Measurements from ENCODE around the gene LIG4.

LIG4 gene

GRCh38 chr13:108214441-108215271 is 680 bp downstream of the LIG4 start:
- peaks cover 3% of the 10 kb centered on the region for H3K27me3 Mint-ChIP-seq
- H3K27ac Mint-ChIP-seq = peak overlapping the region; percentile 81
- DNase-seq = peak; percentile 7
- peaks cover 17% of the 10 kb centered on the region for H3K9me3 Mint-ChIP-seq
- H3K4me1 Mint-ChIP-seq = peaks cover 49% of the 10 kb centered on the region
- H3K4me3 Mint-ChIP-seq = peak overlapping the region; percentile 87
- peaks cover 28% of the 10 kb centered on the region for H3K36me3 Mint-ChIP-seq (ENCODE audit: low read depth)
- ATAC-seq = no peak

- peak overlapping the region; percentile 71 for H3K4me3 Mint-ChIP-seq
- peaks cover 3% of the 10 kb centered on the region for H3K27me3 Mint-ChIP-seq
- peaks cover 22% of the 10 kb centered on the region for H3K9me3 Mint-ChIP-seq
- no peak for DNase-seq
- peak overlapping the region; percentile 52 for H3K27ac Mint-ChIP-seq
- peaks cover 34% of the 10 kb centered on the region for H3K36me3 Mint-ChIP-seq (ENCODE audit: low read depth)
- peaks cover 42% of the 10 kb centered on the region for H3K4me1 Mint-ChIP-seq
- no peak for ATAC-seq
Observed at GRCh38 chr13:108213946-108214345, 1.4 kb downstream of the LIG4 start.

- Mint-ChIP-seq H3K4me3 (peak overlapping the region; percentile 46), H3K9me3 (peaks cover 27% of the 10 kb centered on the region), H3K27ac (no peak overlapping the region), H3K27me3 (no peaks in the 10 kb centered on the region), H3K36me3 (ENCODE audit: low read depth) (peaks cover 35% of the 10 kb centered on the region), H3K4me1 (peaks cover 36% of the 10 kb centered on the region)
- DNase-seq = no peak
- no peak for ATAC-seq
Observed at GRCh38 chr13:108212886-108213285, 2.5 kb downstream of the LIG4 start.

GRCh38 chr13:108210551-108210950 is 4.8 kb downstream of the LIG4 start:
- no peak for ATAC-seq
- H3K27ac Mint-ChIP-seq = no peak overlapping the region
- peaks cover 27% of the 10 kb centered on the region for H3K9me3 Mint-ChIP-seq
- no peaks in the 10 kb centered on the region for H3K27me3 Mint-ChIP-seq
- no peak for DNase-seq
- no peak overlapping the region for H3K4me3 Mint-ChIP-seq
- peaks cover 35% of the 10 kb centered on the region for H3K36me3 Mint-ChIP-seq (ENCODE audit: low read depth)
- peaks cover 16% of the 10 kb centered on the region for H3K4me1 Mint-ChIP-seq

- Mint-ChIP-seq H3K36me3 (ENCODE audit: low read depth) (no peaks in the 10 kb centered on the region), H3K4me1 (peaks cover 10% of the 10 kb centered on the region), H3K9me3 (peaks cover 8% of the 10 kb centered on the region), H3K4me3 (no peak overlapping the region), H3K27ac (no peak overlapping the region), H3K27me3 (peaks cover 16% of the 10 kb centered on the region)
- DNase-seq (no peak), ATAC-seq (peak; percentile 71)
Observed at GRCh38 chr13:108200781-108201398, 14.4 kb downstream of the LIG4 start.

- no peak overlapping the region for H3K4me3 Mint-ChIP-seq
- peaks cover 3% of the 10 kb centered on the region for H3K4me1 Mint-ChIP-seq
- DNase-seq (no peak), ATAC-seq (no peak)
- peaks cover 15% of the 10 kb centered on the region for H3K27me3 Mint-ChIP-seq
- no peaks in the 10 kb centered on the region for H3K36me3 Mint-ChIP-seq (ENCODE audit: low read depth)
- no peak overlapping the region for H3K27ac Mint-ChIP-seq
- H3K9me3 Mint-ChIP-seq = peaks cover 14% of the 10 kb centered on the region
Observed at GRCh38 chr13:108195861-108196260, 19.5 kb downstream of the LIG4 start.

GRCh38 chr13:108195146-108195545 is 20.2 kb downstream of the LIG4 start:
- DNase-seq (no peak), ATAC-seq (no peak)
- Mint-ChIP-seq H3K27me3 (peaks cover 20% of the 10 kb centered on the region), H3K36me3 (ENCODE audit: low read depth) (no peaks in the 10 kb centered on the region), H3K27ac (no peak overlapping the region), H3K4me1 (no peaks in the 10 kb centered on the region), H3K4me3 (no peak overlapping the region), H3K9me3 (peaks cover 18% of the 10 kb centered on the region)

- no peaks in the 10 kb centered on the region for H3K36me3 Mint-ChIP-seq (ENCODE audit: low read depth)
- H3K4me1 Mint-ChIP-seq = no peaks in the 10 kb centered on the region
- ATAC-seq = no peak
- peaks cover 22% of the 10 kb centered on the region for H3K9me3 Mint-ChIP-seq
- no peak overlapping the region for H3K4me3 Mint-ChIP-seq
- no peak overlapping the region for H3K27ac Mint-ChIP-seq
- H3K27me3 Mint-ChIP-seq = peaks cover 16% of the 10 kb centered on the region
- no peak for DNase-seq
Observed at GRCh38 chr13:108194435-108194936, 20.9 kb downstream of the LIG4 start.

GRCh38 chr13:108193806-108194205 is 21.5 kb downstream of the LIG4 start:
- DNase-seq (no peak), ATAC-seq (no peak)
- no peaks in the 10 kb centered on the region for H3K4me1 Mint-ChIP-seq
- no peak overlapping the region for H3K4me3 Mint-ChIP-seq
- H3K9me3 Mint-ChIP-seq = peaks cover 26% of the 10 kb centered on the region
- H3K36me3 Mint-ChIP-seq (ENCODE audit: low read depth) = no peaks in the 10 kb centered on the region
- H3K27me3 Mint-ChIP-seq = peaks cover 14% of the 10 kb centered on the region
- H3K27ac Mint-ChIP-seq = no peak overlapping the region

- H3K4me3 Mint-ChIP-seq = no peak overlapping the region
- DNase-seq = no peak
- peaks cover 9% of the 10 kb centered on the region for H3K27me3 Mint-ChIP-seq
- no peak overlapping the region for H3K27ac Mint-ChIP-seq
- peaks cover 17% of the 10 kb centered on the region for H3K9me3 Mint-ChIP-seq
- no peak for ATAC-seq
- no peaks in the 10 kb centered on the region for H3K36me3 Mint-ChIP-seq (ENCODE audit: low read depth)
- H3K4me1 Mint-ChIP-seq = no peaks in the 10 kb centered on the region
Observed at GRCh38 chr13:108190897-108191296, 24.4 kb downstream of the LIG4 start.

GRCh38 chr13:108188260-108188659 is 27.1 kb downstream of the LIG4 start:
- DNase-seq (no peak), ATAC-seq (no peak)
- Mint-ChIP-seq H3K27ac (no peak overlapping the region), H3K4me3 (no peak overlapping the region), H3K4me1 (peaks cover 4% of the 10 kb centered on the region), H3K36me3 (ENCODE audit: low read depth) (no peaks in the 10 kb centered on the region), H3K27me3 (peaks cover 9% of the 10 kb centered on the region), H3K9me3 (peaks cover 13% of the 10 kb centered on the region)

- Mint-ChIP-seq H3K36me3 (ENCODE audit: low read depth) (no peaks in the 10 kb centered on the region), H3K27me3 (peaks cover 4% of the 10 kb centered on the region), H3K9me3 (peaks cover 7% of the 10 kb centered on the region), H3K4me3 (no peak overlapping the region), H3K27ac (peak overlapping the region; percentile 46), H3K4me1 (peaks cover 4% of the 10 kb centered on the region)
- ATAC-seq (no peak), DNase-seq (no peak)
Observed at GRCh38 chr13:108185223-108185622, 30.1 kb downstream of the LIG4 start.

GRCh38 chr13:108182652-108183051 is 32.7 kb downstream of the LIG4 start:
- Mint-ChIP-seq H3K9me3 (no peaks in the 10 kb centered on the region), H3K36me3 (ENCODE audit: low read depth) (no peaks in the 10 kb centered on the region), H3K27me3 (peaks cover 2% of the 10 kb centered on the region), H3K4me1 (peaks cover 4% of the 10 kb centered on the region), H3K4me3 (no peak overlapping the region), H3K27ac (no peak overlapping the region)
- DNase-seq (no peak), ATAC-seq (no peak)

- Mint-ChIP-seq H3K9me3 (no peaks in the 10 kb centered on the region), H3K36me3 (ENCODE audit: low read depth) (peaks cover 2% of the 10 kb centered on the region), H3K27ac (no peak overlapping the region), H3K4me3 (no peak overlapping the region), H3K27me3 (peaks cover 2% of the 10 kb centered on the region), H3K4me1 (no peaks in the 10 kb centered on the region)
- DNase-seq = no peak
- no peak for ATAC-seq
Observed at GRCh38 chr13:108178078-108178477, 37.3 kb downstream of the LIG4 start.

- ATAC-seq = no peak
- Mint-ChIP-seq H3K9me3 (peaks cover 11% of the 10 kb centered on the region), H3K4me1 (no peaks in the 10 kb centered on the region), H3K36me3 (ENCODE audit: low read depth) (peaks cover 2% of the 10 kb centered on the region), H3K27ac (no peak overlapping the region), H3K27me3 (peaks cover 2% of the 10 kb centered on the region), H3K4me3 (no peak overlapping the region)
- DNase-seq = peak; percentile 70
Observed at GRCh38 chr13:108176685-108177274, 38.6 kb downstream of the LIG4 start.

Measured in activated naive CD8-positive, alpha-beta T cell treated with anti-CD3 and anti-CD28 coated beads, Interleukin-2, amount 50 U/mL, for 24 hours (primary cell).